NOMO-1 treated with DMSO at 0.1 percent for 48 hours (cell line): ENCODE measurements around the gene ARHGAP30.
A peak's percentile ranks its signal among the peaks of the same experiment; 100 is the strongest.

ENCODE experiments used
- DNase-seq: peaks from one replicate; lab custom pipeline; 2025; ENCODE audit not compliant: unreplicated experiment; lab: John Stamatoyannopoulos, UW

ARHGAP30 gene

DNA sequence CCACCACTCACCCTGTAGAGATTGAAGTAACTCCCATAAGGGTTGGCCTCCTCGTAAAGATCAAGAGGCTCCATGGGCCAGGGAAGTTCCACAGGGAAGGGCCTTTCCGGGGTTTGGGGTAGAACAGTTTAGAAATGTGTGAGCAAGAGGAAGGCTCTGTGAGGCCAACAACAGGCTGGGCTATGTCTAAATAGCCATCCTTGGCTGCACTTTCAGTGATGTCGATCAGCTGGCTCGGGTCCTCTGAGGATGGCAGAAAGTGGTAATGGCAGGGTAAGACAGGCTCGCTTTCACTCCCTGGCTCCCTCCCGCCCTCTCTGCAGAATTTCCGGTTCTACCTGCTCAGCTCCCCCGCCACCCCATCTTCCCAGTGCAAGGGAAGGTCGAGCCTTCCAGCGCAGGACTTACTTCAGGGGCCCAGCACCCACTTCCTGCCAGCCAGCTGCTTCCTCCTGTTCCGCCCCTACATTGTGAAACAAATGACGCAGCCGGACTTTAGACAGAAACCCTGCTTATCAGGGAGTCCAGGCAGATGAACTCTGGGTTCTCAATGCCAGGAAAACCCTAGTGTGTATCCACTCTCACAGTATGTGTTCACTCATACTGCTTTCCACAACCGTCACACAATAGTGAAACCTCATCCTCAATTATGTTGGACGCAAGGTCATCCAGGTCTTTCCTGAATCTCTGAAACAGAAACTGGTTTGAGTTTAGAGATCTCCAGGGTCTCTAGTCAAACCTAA is 56.0 kb downstream of the ARHGAP30 start:
- peak; percentile 89 for DNase-seq

DNA sequence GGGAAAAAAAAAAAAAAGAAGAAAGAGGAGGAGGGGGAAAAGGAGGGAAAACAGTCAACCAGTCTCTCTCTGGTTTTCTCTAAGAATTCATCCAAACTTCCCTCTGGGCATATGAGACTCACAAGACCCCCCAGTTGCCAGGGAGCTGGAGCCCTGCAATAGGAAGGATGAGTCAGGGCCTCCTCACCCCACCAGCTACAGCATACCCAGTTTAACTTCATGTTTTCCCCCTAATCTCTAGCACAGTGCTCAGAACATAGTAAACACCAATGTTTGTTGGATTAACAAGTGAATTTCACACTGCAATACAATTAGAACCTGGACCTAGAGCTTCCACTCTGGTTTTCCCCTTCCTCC is 56.6 kb downstream of the ARHGAP30 start:
- DNase-seq: no peak

DNA sequence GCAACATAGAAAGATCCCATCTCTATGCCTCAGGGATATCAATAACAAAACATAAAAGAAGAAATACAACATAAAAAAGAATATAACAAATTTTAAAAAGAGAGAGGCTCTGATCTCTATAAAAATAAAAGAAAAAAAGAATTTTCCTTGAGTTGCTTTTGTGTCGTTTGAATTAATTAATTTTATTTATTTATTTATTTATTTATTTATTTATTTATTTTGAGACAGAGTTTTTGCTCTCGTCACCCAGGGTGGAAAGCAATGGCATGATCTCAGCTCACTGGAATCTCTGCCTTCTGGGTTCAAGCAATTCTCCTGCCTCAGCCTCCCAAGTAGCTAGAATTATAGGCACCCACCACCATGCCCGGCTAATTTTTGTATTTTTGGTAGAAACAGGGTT is 57.3 kb downstream of the ARHGAP30 start:
- no peak for DNase-seq

DNA sequence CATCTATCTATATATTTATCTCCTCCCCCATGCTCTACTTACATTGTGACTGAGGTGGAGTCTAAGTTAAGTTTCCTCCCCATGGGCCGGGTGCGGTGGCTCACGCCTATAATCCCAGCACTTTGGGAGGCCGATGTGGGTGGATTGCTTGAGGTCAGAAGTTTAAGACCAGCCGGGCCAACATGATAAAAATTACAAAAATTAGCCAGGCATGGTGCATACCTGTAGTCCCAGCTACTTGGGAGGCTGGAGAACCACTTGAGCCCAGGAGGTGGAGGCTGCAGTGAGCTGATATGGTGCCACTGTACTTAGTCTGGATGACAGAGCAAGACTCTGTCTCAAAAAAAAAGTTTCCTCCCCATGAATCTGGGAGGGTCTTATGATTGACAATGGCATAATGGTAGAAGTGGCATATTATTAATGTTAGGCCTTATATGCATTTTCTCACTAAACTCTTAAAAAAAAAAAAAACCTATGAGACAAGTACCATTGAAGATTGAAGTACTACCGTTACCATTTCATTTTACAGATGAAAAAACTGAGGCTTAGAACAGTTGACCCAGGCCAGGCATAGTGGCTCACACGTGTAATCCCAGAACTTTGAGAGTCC is 60.0 kb downstream of the ARHGAP30 start:
- DNase-seq: no peak

DNA sequence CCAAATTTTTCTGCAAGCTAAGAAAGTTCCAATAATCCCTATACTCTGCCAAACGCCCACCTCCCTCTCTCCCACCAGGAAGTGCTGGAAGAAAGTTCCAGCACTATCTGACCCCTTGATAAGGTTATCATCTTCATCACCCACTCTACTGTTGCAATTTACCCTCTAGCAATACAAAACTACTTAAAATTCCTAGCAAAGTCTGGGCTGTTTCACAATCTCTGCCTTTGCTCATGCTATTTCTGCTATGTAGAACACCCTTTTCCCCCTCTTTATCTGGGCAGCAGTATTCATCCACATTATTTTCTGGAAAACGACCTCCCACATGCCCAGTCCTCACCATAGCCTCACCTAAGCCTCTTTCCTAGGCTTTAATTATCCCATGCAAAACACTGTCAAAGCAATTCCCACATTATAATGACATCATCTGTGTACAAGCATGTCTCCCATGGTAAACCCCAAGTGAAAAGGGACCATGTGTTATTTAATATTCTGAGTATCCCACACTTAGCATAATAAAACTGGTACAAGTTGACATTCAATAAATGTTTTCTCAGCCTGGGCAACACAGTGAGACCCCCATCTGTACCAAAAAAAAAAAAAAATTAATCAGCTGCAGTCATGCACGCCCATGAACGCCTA is 60.7 kb downstream of the ARHGAP30 start:
- DNase-seq: no peak

DNA sequence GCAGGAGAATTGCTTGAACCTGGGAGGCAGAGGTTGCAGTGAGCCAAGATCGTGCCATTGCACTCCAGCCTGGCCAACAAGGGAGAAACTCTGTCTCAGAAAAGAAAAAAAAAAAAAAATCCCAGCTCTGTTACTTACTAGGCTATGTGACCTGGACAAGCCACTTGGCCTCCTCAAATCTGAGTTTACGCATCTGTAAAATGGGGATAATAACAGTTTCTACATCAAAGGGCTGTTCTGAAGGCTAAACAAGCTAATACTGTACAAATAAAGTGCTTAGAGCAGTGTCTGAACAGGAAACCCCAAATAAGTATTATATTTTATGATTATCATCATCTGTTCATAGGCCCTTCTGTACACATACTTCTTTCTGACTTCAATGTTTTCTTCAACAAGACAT is 62.3 kb downstream of the ARHGAP30 start:
- DNase-seq: no peak

DNA sequence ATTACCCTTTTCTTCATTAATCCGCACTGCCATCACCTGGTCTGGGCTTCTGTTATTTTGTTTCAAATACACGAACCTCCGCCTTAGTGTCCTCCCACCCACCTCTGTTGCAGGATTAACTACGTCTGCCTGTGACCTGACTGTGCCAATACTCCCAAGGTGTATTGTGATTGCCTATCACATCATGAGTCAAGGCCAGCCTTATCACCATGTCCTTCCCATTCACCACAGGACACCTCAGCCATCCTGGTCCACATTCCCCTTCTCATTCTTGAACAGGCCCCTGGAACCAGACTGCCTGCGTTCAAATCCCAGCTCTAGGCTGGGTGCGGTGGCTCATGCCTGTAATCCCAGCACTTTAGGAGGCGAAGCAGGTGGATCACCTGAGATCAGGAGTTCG is 63.1 kb downstream of the ARHGAP30 start:
- no peak for DNase-seq

DNA sequence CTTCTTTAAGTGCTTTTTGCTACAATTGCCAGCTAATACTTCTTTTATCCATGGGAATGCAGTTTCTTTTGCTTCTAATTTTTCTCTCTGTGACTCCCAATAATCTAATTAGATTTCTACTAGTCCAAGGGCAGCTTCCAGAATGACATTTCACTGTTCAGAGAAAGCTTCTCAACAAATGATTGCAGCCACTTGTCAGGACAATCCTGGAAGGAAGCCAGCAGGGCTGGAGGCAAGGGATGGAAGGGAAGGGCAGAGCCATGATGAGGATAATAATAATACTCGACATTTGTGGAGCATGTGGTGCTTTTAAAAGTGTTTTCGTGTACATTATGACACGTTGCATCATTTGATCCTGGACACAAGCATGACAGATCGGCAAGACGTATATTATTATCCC is 68.2 kb downstream of the ARHGAP30 start:
- no peak for DNase-seq

DNA sequence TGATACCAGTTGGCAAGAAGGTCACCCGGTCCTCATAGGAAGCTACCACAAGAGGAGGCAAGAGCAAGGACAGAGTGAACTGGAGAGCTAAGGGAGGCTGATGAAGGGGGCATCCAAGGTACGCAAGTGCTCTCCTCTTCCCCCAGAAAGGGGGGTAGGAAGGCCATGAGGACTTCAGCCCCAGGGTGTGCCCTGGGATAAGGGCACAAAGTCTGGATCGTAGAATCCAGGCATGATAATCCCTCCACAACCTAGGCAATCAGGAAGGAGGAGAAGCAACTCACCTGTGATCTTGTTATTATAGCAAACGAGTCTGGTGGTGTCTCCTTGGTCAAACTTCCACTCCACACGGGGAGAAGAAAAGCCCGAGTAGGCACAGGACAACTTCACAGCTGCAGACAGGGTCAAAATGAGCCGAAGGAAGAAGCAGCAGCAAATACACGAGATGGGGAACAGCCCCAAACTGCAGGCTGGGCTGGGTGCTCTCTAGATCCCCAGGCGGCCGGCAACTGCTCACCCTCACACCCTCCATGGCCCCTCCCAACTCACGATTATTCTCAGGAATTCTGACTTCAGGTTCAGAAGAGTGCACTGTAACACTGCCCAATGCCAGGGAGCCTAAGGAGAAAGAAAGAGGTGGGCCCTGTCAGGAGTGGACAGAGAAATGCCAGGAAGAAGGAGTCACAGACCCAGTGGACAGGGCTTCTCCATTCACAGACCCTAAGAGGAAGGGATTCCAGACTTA is 68.8 kb downstream of the ARHGAP30 start:
- DNase-seq: no peak

DNA sequence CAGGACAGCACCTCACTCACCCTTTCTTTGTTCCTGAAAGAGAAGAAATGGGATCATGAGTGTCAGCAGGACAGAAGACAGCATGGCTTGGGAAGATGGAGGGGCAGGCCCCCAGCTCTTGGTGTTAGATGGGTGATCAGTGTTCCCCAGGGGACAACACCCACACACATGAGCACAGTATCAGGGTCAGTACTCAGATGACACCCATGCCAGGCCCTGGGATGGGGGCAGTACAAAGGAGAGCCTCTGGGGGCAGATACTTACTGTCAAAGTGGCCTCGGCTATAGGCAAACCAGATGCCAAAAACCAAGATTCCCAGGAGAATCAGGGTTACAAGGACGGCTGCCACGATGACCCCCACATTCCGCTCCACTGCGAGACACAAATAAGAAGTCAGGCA is 70.3 kb downstream of the ARHGAP30 start:
- no peak for DNase-seq

DNA sequence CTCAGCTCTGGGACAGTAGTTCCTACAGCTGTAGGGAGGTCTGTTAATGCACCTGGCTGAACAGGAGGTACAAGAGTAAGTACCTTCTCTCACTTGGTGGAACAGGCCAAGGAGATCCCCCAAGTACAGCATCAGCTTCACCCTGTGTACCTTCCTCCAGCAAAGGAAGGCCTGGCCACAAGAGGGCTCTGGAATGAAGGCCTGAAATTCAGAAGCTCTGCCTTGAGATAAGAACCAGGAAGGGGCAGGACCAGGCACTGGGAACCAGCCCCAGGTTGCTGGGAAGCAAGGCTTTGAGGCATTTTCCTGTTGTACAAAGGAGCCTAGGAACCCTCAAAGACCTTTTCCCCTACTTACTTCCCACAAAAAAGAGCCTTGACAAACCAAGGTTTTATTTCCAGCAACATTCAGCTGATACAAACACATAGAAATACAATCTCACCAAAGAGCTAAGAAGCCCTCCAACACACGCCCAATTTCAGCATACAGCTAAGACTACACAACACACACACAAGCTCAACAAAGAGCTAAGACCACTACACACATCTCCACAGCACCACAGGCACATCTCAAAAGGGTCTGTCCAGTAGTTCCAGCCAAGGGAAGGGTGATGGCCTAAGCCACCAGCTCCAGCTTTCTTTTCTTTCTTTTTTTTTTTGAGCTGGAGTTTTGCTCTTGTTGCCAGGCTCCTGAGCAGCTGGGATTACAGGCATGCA is 72.2 kb downstream of the ARHGAP30 start:
- DNase-seq: peak; percentile 36
